CD4-positive, CD25-positive, alpha-beta regulatory T cell (primary cell): ENCODE data around the gene HNF1A. TPM values are rescaled to one million over a fixed set of nuclear protein-coding genes. Genes with fewer than 3 reads are reported as not detected.

Experiments
- ATAC-seq, 2 donors: fragments of 150-1000 bp; cut with Tn5 transposase; one replicate each; pipeline ENCODE4 v1.10.0; 2021; ENCODE audit warnings: low read depth in 2 of 2, moderate number of reproducible peaks in 2 of 2, moderate library complexity in 1 of 2
- DNase-seq, 3 donors: peaks; one replicate each; pipeline versions ENCODE4 v3.0.0 to v3.0.0-alpha.2; 2012 to 2022; ENCODE audit warnings: mixed read lengths in 1 of 3
- H3K27ac ChIP-seq: one replicate; pipeline ENCODE4 v1.7.0; 2013; ENCODE audit warnings: mild to moderate bottlenecking, low read length; ENCODE audit not compliant: insufficient read depth, poor library complexity, severe bottlenecking
- H3K27me3 ChIP-seq: one replicate; pipeline ENCODE4 v1.7.0; 2013; ENCODE audit warnings: low read length; ENCODE audit not compliant: control insufficient read depth, insufficient read depth
- H3K36me3 ChIP-seq: one replicate; pipeline ENCODE4 v1.7.0; 2013; ENCODE audit warnings: mild to moderate bottlenecking, low read length, moderate library complexity; ENCODE audit not compliant: control insufficient read depth, insufficient read depth
- H3K4me1 ChIP-seq: 2 replicates; pipeline ENCODE4 v1.7.0; 2013; ENCODE audit warnings: mild to moderate bottlenecking, low read length; ENCODE audit not compliant: insufficient read depth, control insufficient read depth, poor library complexity, severe bottlenecking
- H3K4me3 ChIP-seq: one replicate; pipeline ENCODE4 v1.7.0; 2013; ENCODE audit warnings: low read depth, mild to moderate bottlenecking, low read length, moderate library complexity
- H3K9me3 ChIP-seq, 2 experiments: 1 replicate in 1 of 2; 2 replicates in 1 of 2; pipeline ENCODE4 v1.7.0; 2013; ENCODE audit warnings: low read length in 2 of 2, mild to moderate bottlenecking in 1 of 2, moderate library complexity in 1 of 2; ENCODE audit not compliant: control insufficient read depth in 2 of 2
- H3K27ac Mint-ChIP-seq, 3 donors: one replicate each; pipeline ENCODE4 v1.8.0; 2020 to 2022; ENCODE audit warnings: mild to moderate bottlenecking in 3 of 3, mixed read lengths in 3 of 3, moderate library complexity in 2 of 3
- H3K27me3 Mint-ChIP-seq: one replicate; pipeline ENCODE4 v1.8.0; 2022; ENCODE audit warnings: mild to moderate bottlenecking, mixed read lengths
- H3K36me3 Mint-ChIP-seq: one replicate; pipeline ENCODE4 v1.8.0; 2020; ENCODE audit warnings: mixed read lengths
- H3K4me1 Mint-ChIP-seq, 4 donors: one replicate each; pipeline ENCODE4 v1.8.0; 2020 to 2022; ENCODE audit warnings: mixed read lengths in 4 of 4, mild to moderate bottlenecking in 1 of 4
- H3K4me3 Mint-ChIP-seq, 4 donors: one replicate each; pipeline ENCODE4 v1.8.0; 2020 to 2022; ENCODE audit warnings: mild to moderate bottlenecking in 4 of 4, mixed read lengths in 4 of 4, moderate library complexity in 3 of 4
- H3K9me3 Mint-ChIP-seq, 7 donors: one replicate each; pipeline ENCODE4 v1.8.0; 2020 to 2022; ENCODE audit warnings: mixed read lengths in 7 of 7, mild to moderate bottlenecking in 3 of 7, moderate library complexity in 2 of 7
- polyA plus RNA-seq, 4 donors: library from polyadenylated mRNA; unstranded; fragments of 300-500 nt; fragmentation: Illumina TruSeq; gene quantifications; one replicate each; pipeline ENCODE4 v1.2.3, GENCODE V29; 2021
- total RNA-seq: library from RNA; stranded (reverse); gene quantifications from one replicate; pipeline ENCODE4 v1.2.3, GENCODE V29; 2022

Gene HNF1A
- total and polyA plus RNA-seq, 5 donors from 2014 or later = not detected

- no peak for DNase-seq
- Mint-ChIP-seq H3K27me3 (peaks cover 47% of the 10 kb centered on the region), H3K4me1 (no peaks in the 10 kb centered on the region), H3K36me3 (no peaks in the 10 kb centered on the region), H3K9me3 (peaks cover 0 to 2% (median 0%) of the 10 kb centered on the region in 7 donors), H3K27ac (no peak overlapping the region), H3K4me3 (no peak overlapping the region)
- Histone ChIP-seq H3K36me3 (no peaks in the 10 kb centered on the region), H3K27ac (no peak overlapping the region), H3K9me3 (no peaks in the 10 kb centered on the region), H3K27me3 (peaks cover 8% of the 10 kb centered on the region), H3K4me1 (no peaks in the 10 kb centered on the region), H3K4me3 (no peak overlapping the region)
- no peak for ATAC-seq
Observed at GRCh38 chr12:120938496-120938895, 39.8 kb upstream of the HNF1A start.

DNA sequence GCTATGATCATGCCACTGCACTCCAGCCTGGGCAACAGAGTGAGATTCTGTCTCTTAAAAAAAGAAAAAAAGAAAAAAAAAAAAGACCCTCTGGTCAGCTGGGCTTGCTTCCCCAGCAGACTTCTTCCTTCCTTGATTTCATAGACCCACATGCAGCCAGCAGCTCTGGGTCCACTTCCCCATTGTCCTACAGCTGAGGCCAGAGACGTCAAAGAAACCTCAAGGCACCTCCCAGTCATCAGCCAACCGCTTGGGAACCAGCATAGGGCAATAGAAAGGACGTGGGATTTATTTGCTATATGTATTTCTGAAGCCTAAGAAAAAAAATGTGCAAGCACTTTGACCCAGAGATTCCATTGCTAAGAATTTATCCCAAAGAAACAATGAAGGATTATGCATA is 38.8 kb upstream of the HNF1A start:
- ATAC-seq = no peak
- Histone ChIP-seq H3K4me1 (no peaks in the 10 kb centered on the region), H3K27me3 (peaks cover 8% of the 10 kb centered on the region), H3K4me3 (no peak overlapping the region), H3K36me3 (no peaks in the 10 kb centered on the region), H3K27ac (no peak overlapping the region), H3K9me3 (no peaks in the 10 kb centered on the region)
- Mint-ChIP-seq H3K27ac (no peak overlapping the region), H3K27me3 (peaks cover 46% of the 10 kb centered on the region), H3K36me3 (no peaks in the 10 kb centered on the region), H3K9me3 (peaks cover 0 to 2% (median 0%) of the 10 kb centered on the region in 7 donors), H3K4me1 (peaks cover 0 to under 1% (median 0%) of the 10 kb centered on the region in 4 donors), H3K4me3 (no peak overlapping the region)
- DNase-seq = no peak

- H3K4me1 Mint-ChIP-seq = peaks cover 0 to 2% (median 0%) of the 10 kb centered on the region in 4 donors
- H3K4me3 ChIP-seq = no peak overlapping the region
- ATAC-seq (no peak), DNase-seq (no peak)
- peaks cover 0 to 2% (median 0%) of the 10 kb centered on the region in 7 donors for H3K9me3 Mint-ChIP-seq
- H3K36me3 ChIP-seq = no peaks in the 10 kb centered on the region
- H3K27ac Mint-ChIP-seq = no peak overlapping the region
- peaks cover 49% of the 10 kb centered on the region for H3K27me3 Mint-ChIP-seq
- no peaks in the 10 kb centered on the region for H3K9me3 ChIP-seq
- H3K4me1 ChIP-seq = no peaks in the 10 kb centered on the region
- peaks cover 8% of the 10 kb centered on the region for H3K27me3 ChIP-seq
- no peaks in the 10 kb centered on the region for H3K36me3 Mint-ChIP-seq
- H3K27ac ChIP-seq = no peak overlapping the region
- no peak overlapping the region for H3K4me3 Mint-ChIP-seq
Observed at GRCh38 chr12:120940006-120940405, 38.3 kb upstream of the HNF1A start.

DNA sequence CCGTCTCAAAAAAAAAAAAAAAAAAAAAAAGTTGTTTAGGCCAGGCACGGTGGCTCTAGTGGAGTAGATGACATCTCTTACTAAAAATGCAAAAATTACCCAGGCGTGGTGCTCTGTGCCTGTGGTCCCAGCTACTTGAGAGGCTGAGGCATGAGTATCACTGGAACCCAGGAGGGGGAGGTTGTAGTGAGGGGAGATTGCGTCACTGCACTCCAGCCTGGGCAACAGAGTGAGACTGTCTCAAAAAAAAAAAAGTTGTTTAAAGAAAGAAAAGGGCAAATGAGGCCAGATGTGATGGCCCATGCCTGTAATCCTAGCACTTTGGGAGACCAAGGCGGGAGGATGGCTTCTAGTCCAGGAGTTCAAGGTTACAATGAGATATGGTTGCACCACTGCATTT is 37.5 kb upstream of the HNF1A start:
- Mint-ChIP-seq H3K4me3 (no peak overlapping the region), H3K36me3 (no peaks in the 10 kb centered on the region), H3K27me3 (peaks cover 47% of the 10 kb centered on the region), H3K4me1 (peaks cover 0 to 2% (median 0%) of the 10 kb centered on the region in 4 donors), H3K9me3 (peaks cover 0 to 2% (median 0%) of the 10 kb centered on the region in 7 donors), H3K27ac (no peak overlapping the region)
- H3K27me3 ChIP-seq = peaks cover 8% of the 10 kb centered on the region
- H3K9me3 ChIP-seq = no peaks in the 10 kb centered on the region
- no peak overlapping the region for H3K4me3 ChIP-seq
- H3K36me3 ChIP-seq = no peaks in the 10 kb centered on the region
- no peaks in the 10 kb centered on the region for H3K4me1 ChIP-seq
- no peak overlapping the region for H3K27ac ChIP-seq
- no peak for ATAC-seq
- no peak for DNase-seq

DNA sequence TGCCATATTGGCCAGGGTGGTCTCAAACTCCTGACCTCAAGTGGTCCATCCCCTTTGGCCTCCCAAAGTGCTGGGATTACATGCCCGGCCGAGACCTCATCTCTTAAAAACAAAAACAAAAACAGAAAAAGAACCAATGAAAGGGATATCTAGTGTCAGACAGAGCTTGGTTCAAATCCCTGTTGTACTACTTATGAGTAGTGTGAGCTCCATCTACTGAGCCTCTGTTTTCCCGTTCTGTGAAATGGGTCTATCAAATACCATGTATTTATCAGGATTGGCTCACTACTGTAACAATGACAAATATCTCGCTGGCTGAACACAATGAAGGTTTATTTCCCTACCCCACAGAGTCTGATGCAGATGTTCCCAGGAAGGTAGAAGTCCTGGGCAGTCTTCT is 36.9 kb upstream of the HNF1A start:
- Mint-ChIP-seq H3K4me1 (peaks cover 0 to 2% (median 0%) of the 10 kb centered on the region in 4 donors), H3K27ac (no peak overlapping the region), H3K36me3 (no peaks in the 10 kb centered on the region), H3K9me3 (peaks cover 0 to 2% (median 0%) of the 10 kb centered on the region in 7 donors), H3K27me3 (peaks cover 42% of the 10 kb centered on the region), H3K4me3 (no peak overlapping the region)
- H3K4me1 ChIP-seq = no peaks in the 10 kb centered on the region
- peaks cover 8% of the 10 kb centered on the region for H3K27me3 ChIP-seq
- DNase-seq = no peak
- H3K27ac ChIP-seq = no peak overlapping the region
- no peaks in the 10 kb centered on the region for H3K36me3 ChIP-seq
- H3K9me3 ChIP-seq = no peaks in the 10 kb centered on the region
- no peak for ATAC-seq
- no peak overlapping the region for H3K4me3 ChIP-seq

- Histone ChIP-seq H3K4me1 (no peaks in the 10 kb centered on the region), H3K36me3 (no peaks in the 10 kb centered on the region), H3K9me3 (no peaks in the 10 kb centered on the region), H3K27ac (no peak overlapping the region), H3K27me3 (peaks cover 8% of the 10 kb centered on the region), H3K4me3 (no peak overlapping the region)
- DNase-seq (no peak), ATAC-seq (no peak)
- Mint-ChIP-seq H3K4me1 (peaks cover 0 to 2% (median 0%) of the 10 kb centered on the region in 4 donors), H3K27ac (no peak overlapping the region), H3K36me3 (no peaks in the 10 kb centered on the region), H3K9me3 (peaks cover 0 to 2% (median 0%) of the 10 kb centered on the region in 7 donors), H3K4me3 (no peak overlapping the region), H3K27me3 (peaks cover 39% of the 10 kb centered on the region)
Observed at GRCh38 chr12:120941846-120942405, 36.4 kb upstream of the HNF1A start.

- no peaks in the 10 kb centered on the region for H3K4me1 ChIP-seq
- no peaks in the 10 kb centered on the region for H3K36me3 ChIP-seq
- Mint-ChIP-seq H3K9me3 (peaks cover 0 to 1% (median 0%) of the 10 kb centered on the region in 7 donors), H3K27ac (no peak overlapping the region), H3K4me1 (peaks cover 0 to 2% (median 0%) of the 10 kb centered on the region in 4 donors), H3K4me3 (no peak overlapping the region), H3K27me3 (peaks cover 27% of the 10 kb centered on the region), H3K36me3 (no peaks in the 10 kb centered on the region)
- no peak overlapping the region for H3K4me3 ChIP-seq
- H3K27me3 ChIP-seq = peaks cover 6% of the 10 kb centered on the region
- DNase-seq (no peak), ATAC-seq (no peak)
- no peaks in the 10 kb centered on the region for H3K9me3 ChIP-seq
- H3K27ac ChIP-seq = no peak overlapping the region
Observed at GRCh38 chr12:120943482-120943881, 34.9 kb upstream of the HNF1A start.

- Mint-ChIP-seq H3K27me3 (peaks cover 14% of the 10 kb centered on the region), H3K36me3 (no peaks in the 10 kb centered on the region), H3K4me1 (peaks cover 0 to 2% (median 0%) of the 10 kb centered on the region in 4 donors), H3K4me3 (peak overlapping the region in 1 of 4 donors; percentile 4), H3K9me3 (peaks cover 0 to 1% (median 0%) of the 10 kb centered on the region in 7 donors), H3K27ac (peak overlapping the region in 1 of 3 donors; percentile 89)
- H3K27ac ChIP-seq = no peak overlapping the region
- H3K4me1 ChIP-seq = no peaks in the 10 kb centered on the region
- no peaks in the 10 kb centered on the region for H3K9me3 ChIP-seq
- DNase-seq (peak; percentile 23 to 64 (median 54)), ATAC-seq (no peak)
- peaks cover 1% of the 10 kb centered on the region for H3K27me3 ChIP-seq
- no peak overlapping the region for H3K4me3 ChIP-seq
- H3K36me3 ChIP-seq = no peaks in the 10 kb centered on the region
Observed at GRCh38 chr12:120944645-120945217, 33.6 kb upstream of the HNF1A start.
